ENCODE results near the gene KCNQ5.

KCNQ5 gene

GRCh38 chr6:72835749-72836148 lies 213.9 kb downstream of the KCNQ5 start:
- WGBS (ENCODE audit: insufficient coverage, insufficient read length) = 100% methylated on average over 1 of the region's 1 CpG
- Histone ChIP-seq H3K27ac (ENCODE audit: low read length) (no peak overlapping the region), H3K9me3 (ENCODE audit: control insufficient read depth, insufficient read depth, low read length) (no peaks in the 10 kb centered on the region), H3K4me3 (ENCODE audit: low read length) (no peak overlapping the region), H3K4me1 (ENCODE audit: control insufficient read depth, insufficient read depth, low read length) (no peaks in the 10 kb centered on the region), H3K36me3 (ENCODE audit: control insufficient read depth, insufficient read depth, low read length) (no peaks in the 10 kb centered on the region), H3K27me3 (ENCODE audit: control insufficient read depth, insufficient read depth, low read length) (no peaks in the 10 kb centered on the region)
- DNase-seq (ENCODE audit: low read depth, low spot score) = no peak

GRCh38 chr6:72836971-72837370 lies 215.1 kb downstream of the KCNQ5 start:
- no peaks in the 10 kb centered on the region for H3K36me3 ChIP-seq (ENCODE audit: control insufficient read depth, insufficient read depth, low read length)
- no peaks in the 10 kb centered on the region for H3K27me3 ChIP-seq (ENCODE audit: control insufficient read depth, insufficient read depth, low read length)
- H3K9me3 ChIP-seq (ENCODE audit: control insufficient read depth, insufficient read depth, low read length) = no peaks in the 10 kb centered on the region
- no peaks in the 10 kb centered on the region for H3K4me1 ChIP-seq (ENCODE audit: control insufficient read depth, insufficient read depth, low read length)
- DNase-seq (ENCODE audit: low read depth, low spot score) = no peak
- no peak overlapping the region for H3K4me3 ChIP-seq (ENCODE audit: low read length)
- no peak overlapping the region for H3K27ac ChIP-seq (ENCODE audit: low read length)
- WGBS (ENCODE audit: insufficient coverage, insufficient read length) = 100% methylated on average over 1 of the region's 1 CpG

GRCh38 chr6:72841195-72841594 lies 219.3 kb downstream of the KCNQ5 start:
- H3K9me3 ChIP-seq (ENCODE audit: control insufficient read depth, insufficient read depth, low read length) = no peaks in the 10 kb centered on the region
- H3K4me1 ChIP-seq (ENCODE audit: control insufficient read depth, insufficient read depth, low read length) = no peaks in the 10 kb centered on the region
- no peaks in the 10 kb centered on the region for H3K36me3 ChIP-seq (ENCODE audit: control insufficient read depth, insufficient read depth, low read length)
- H3K27ac ChIP-seq (ENCODE audit: low read length) = no peak overlapping the region
- H3K27me3 ChIP-seq (ENCODE audit: control insufficient read depth, insufficient read depth, low read length) = no peaks in the 10 kb centered on the region
- no CpG with 5 or more reads among the region's 2 CpGs for WGBS (ENCODE audit: insufficient coverage, insufficient read length)
- H3K4me3 ChIP-seq (ENCODE audit: low read length) = no peak overlapping the region
- no peak for DNase-seq (ENCODE audit: low read depth, low spot score)

- Histone ChIP-seq H3K36me3 (ENCODE audit: control insufficient read depth, insufficient read depth, low read length) (no peaks in the 10 kb centered on the region), H3K4me1 (ENCODE audit: control insufficient read depth, insufficient read depth, low read length) (no peaks in the 10 kb centered on the region), H3K27ac (ENCODE audit: low read length) (no peak overlapping the region), H3K4me3 (ENCODE audit: low read length) (no peak overlapping the region), H3K9me3 (ENCODE audit: control insufficient read depth, insufficient read depth, low read length) (no peaks in the 10 kb centered on the region), H3K27me3 (ENCODE audit: control insufficient read depth, insufficient read depth, low read length) (no peaks in the 10 kb centered on the region)
- no CpG with 5 or more reads among the region's 4 CpGs for WGBS (ENCODE audit: insufficient coverage, insufficient read length)
- no peak for DNase-seq (ENCODE audit: low read depth, low spot score)
Measured at GRCh38 chr6:72842140-72842539, 220.3 kb downstream of the KCNQ5 start.

- Histone ChIP-seq H3K4me1 (ENCODE audit: control insufficient read depth, insufficient read depth, low read length) (no peaks in the 10 kb centered on the region), H3K36me3 (ENCODE audit: control insufficient read depth, insufficient read depth, low read length) (no peaks in the 10 kb centered on the region), H3K9me3 (ENCODE audit: control insufficient read depth, insufficient read depth, low read length) (no peaks in the 10 kb centered on the region), H3K27ac (ENCODE audit: low read length) (no peak overlapping the region), H3K4me3 (ENCODE audit: low read length) (no peak overlapping the region), H3K27me3 (ENCODE audit: control insufficient read depth, insufficient read depth, low read length) (no peaks in the 10 kb centered on the region)
- no peak for DNase-seq (ENCODE audit: low read depth, low spot score)
- WGBS (ENCODE audit: insufficient coverage, insufficient read length) = no CpG with 5 or more reads among the region's 4 CpGs
Measured at GRCh38 chr6:72844614-72845013, 222.8 kb downstream of the KCNQ5 start.

GRCh38 chr6:72849346-72849745 lies 227.5 kb downstream of the KCNQ5 start:
- no peak overlapping the region for H3K27ac ChIP-seq (ENCODE audit: low read length)
- DNase-seq (ENCODE audit: low read depth, low spot score) = no peak

GRCh38 chr6:72850040-72850439 lies 228.2 kb downstream of the KCNQ5 start:
- H3K9me3 ChIP-seq (ENCODE audit: control insufficient read depth, insufficient read depth, low read length) = no peaks in the 10 kb centered on the region
- H3K36me3 ChIP-seq (ENCODE audit: control insufficient read depth, insufficient read depth, low read length) = no peaks in the 10 kb centered on the region
- WGBS (ENCODE audit: insufficient coverage, insufficient read length) = no CpG with 5 or more reads among the region's 2 CpGs
- H3K4me3 ChIP-seq (ENCODE audit: low read length) = no peak overlapping the region
- no peak for DNase-seq (ENCODE audit: low read depth, low spot score)
- H3K4me1 ChIP-seq (ENCODE audit: control insufficient read depth, insufficient read depth, low read length) = no peaks in the 10 kb centered on the region
- H3K27me3 ChIP-seq (ENCODE audit: control insufficient read depth, insufficient read depth, low read length) = no peaks in the 10 kb centered on the region
- no peak overlapping the region for H3K27ac ChIP-seq (ENCODE audit: low read length)

More at GRCh38 chr6:72849346-72849745, 227.5 kb downstream of the KCNQ5 start:
- no peaks in the 10 kb centered on the region for H3K36me3 ChIP-seq (ENCODE audit: control insufficient read depth, insufficient read depth, low read length)
- H3K4me1 ChIP-seq (ENCODE audit: control insufficient read depth, insufficient read depth, low read length) = no peaks in the 10 kb centered on the region
- H3K9me3 ChIP-seq (ENCODE audit: control insufficient read depth, insufficient read depth, low read length) = no peaks in the 10 kb centered on the region
- no peak overlapping the region for H3K4me3 ChIP-seq (ENCODE audit: low read length)
- no peaks in the 10 kb centered on the region for H3K27me3 ChIP-seq (ENCODE audit: control insufficient read depth, insufficient read depth, low read length)

- H3K27me3 ChIP-seq (ENCODE audit: control insufficient read depth, insufficient read depth, low read length) = no peaks in the 10 kb centered on the region
- H3K4me3 ChIP-seq (ENCODE audit: low read length) = no peak overlapping the region
- WGBS (ENCODE audit: insufficient coverage, insufficient read length) = no CpG with 5 or more reads among the region's 1 CpG
- H3K9me3 ChIP-seq (ENCODE audit: control insufficient read depth, insufficient read depth, low read length) = no peaks in the 10 kb centered on the region
- no peak overlapping the region for H3K27ac ChIP-seq (ENCODE audit: low read length)
- no peaks in the 10 kb centered on the region for H3K4me1 ChIP-seq (ENCODE audit: control insufficient read depth, insufficient read depth, low read length)
- DNase-seq (ENCODE audit: low read depth, low spot score) = no peak
- H3K36me3 ChIP-seq (ENCODE audit: control insufficient read depth, insufficient read depth, low read length) = no peaks in the 10 kb centered on the region
Measured at GRCh38 chr6:72850469-72850868, 228.6 kb downstream of the KCNQ5 start.

- Histone ChIP-seq H3K4me3 (ENCODE audit: low read length) (no peak overlapping the region), H3K36me3 (ENCODE audit: control insufficient read depth, insufficient read depth, low read length) (no peaks in the 10 kb centered on the region), H3K4me1 (ENCODE audit: control insufficient read depth, insufficient read depth, low read length) (0 out of 2 replicates have a peak, but pooled peaks cover 2% of the 10 kb centered on the region), H3K27ac (ENCODE audit: low read length) (no peak overlapping the region), H3K9me3 (ENCODE audit: control insufficient read depth, insufficient read depth, low read length) (no peaks in the 10 kb centered on the region), H3K27me3 (ENCODE audit: control insufficient read depth, insufficient read depth, low read length) (no peaks in the 10 kb centered on the region)
- no peak for DNase-seq (ENCODE audit: low read depth, low spot score)
- WGBS (ENCODE audit: insufficient coverage, insufficient read length) = no CpG with 5 or more reads among the region's 2 CpGs
Measured at GRCh38 chr6:72855471-72855870, 233.6 kb downstream of the KCNQ5 start.

GRCh38 chr6:72856801-72857200 lies 234.9 kb downstream of the KCNQ5 start:
- no peaks in the 10 kb centered on the region for H3K27me3 ChIP-seq (ENCODE audit: control insufficient read depth, insufficient read depth, low read length)
- no peak overlapping the region for H3K4me3 ChIP-seq (ENCODE audit: low read length)
- no peaks in the 10 kb centered on the region for H3K36me3 ChIP-seq (ENCODE audit: control insufficient read depth, insufficient read depth, low read length)
- DNase-seq (ENCODE audit: low read depth, low spot score) = no peak
- H3K9me3 ChIP-seq (ENCODE audit: control insufficient read depth, insufficient read depth, low read length) = no peaks in the 10 kb centered on the region
- no CpG with 5 or more reads among the region's 3 CpGs for WGBS (ENCODE audit: insufficient coverage, insufficient read length)
- 0 out of 2 replicates have a peak, but pooled peaks cover 2% of the 10 kb centered on the region for H3K4me1 ChIP-seq (ENCODE audit: control insufficient read depth, insufficient read depth, low read length)
- H3K27ac ChIP-seq (ENCODE audit: low read length) = no peak overlapping the region

GRCh38 chr6:72857791-72858585 lies 236.1 kb downstream of the KCNQ5 start:
- Histone ChIP-seq H3K27me3 (ENCODE audit: control insufficient read depth, insufficient read depth, low read length) (no peaks in the 10 kb centered on the region), H3K4me1 (ENCODE audit: control insufficient read depth, insufficient read depth, low read length) (0 out of 2 replicates have a peak, but pooled peaks cover 2% of the 10 kb centered on the region), H3K27ac (ENCODE audit: low read length) (no peak overlapping the region), H3K4me3 (ENCODE audit: low read length) (no peak overlapping the region), H3K36me3 (ENCODE audit: control insufficient read depth, insufficient read depth, low read length) (no peaks in the 10 kb centered on the region), H3K9me3 (ENCODE audit: control insufficient read depth, insufficient read depth, low read length) (no peaks in the 10 kb centered on the region)
- WGBS (ENCODE audit: insufficient coverage, insufficient read length) = 100% methylated on average over 1 of the region's 4 CpGs
- DNase-seq (ENCODE audit: low read depth, low spot score) = no peak

Measured in iPS DF 6.9 (cell line).